A549 treated with ZK216348 at 1 μM for 4 hours (cell line): ENCODE measurements around the gene CSKMT. TPM values are rescaled to one million over a fixed set of nuclear protein-coding genes. Genes with fewer than 3 reads are reported as not detected.

ENCODE experiments used
- total RNA-seq: library from RNA; stranded (reverse); fragments of 200-300 nt; extraction: Qiagen RNA extraction; gene quantifications from 5 replicates; pipeline ENCODE4 v1.2.3, GENCODE V29; 2022; ENCODE audit warnings: low read depth

CSKMT gene, protein sequence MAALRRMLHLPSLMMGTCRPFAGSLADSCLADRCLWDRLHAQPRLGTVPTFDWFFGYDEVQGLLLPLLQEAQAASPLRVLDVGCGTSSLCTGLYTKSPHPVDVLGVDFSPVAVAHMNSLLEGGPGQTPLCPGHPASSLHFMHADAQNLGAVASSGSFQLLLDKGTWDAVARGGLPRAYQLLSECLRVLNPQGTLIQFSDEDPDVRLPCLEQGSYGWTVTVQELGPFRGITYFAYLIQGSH
- 5.8 to 16.2 TPM (median 12.6 TPM) in 5 replicates for total RNA-seq

DNA sequence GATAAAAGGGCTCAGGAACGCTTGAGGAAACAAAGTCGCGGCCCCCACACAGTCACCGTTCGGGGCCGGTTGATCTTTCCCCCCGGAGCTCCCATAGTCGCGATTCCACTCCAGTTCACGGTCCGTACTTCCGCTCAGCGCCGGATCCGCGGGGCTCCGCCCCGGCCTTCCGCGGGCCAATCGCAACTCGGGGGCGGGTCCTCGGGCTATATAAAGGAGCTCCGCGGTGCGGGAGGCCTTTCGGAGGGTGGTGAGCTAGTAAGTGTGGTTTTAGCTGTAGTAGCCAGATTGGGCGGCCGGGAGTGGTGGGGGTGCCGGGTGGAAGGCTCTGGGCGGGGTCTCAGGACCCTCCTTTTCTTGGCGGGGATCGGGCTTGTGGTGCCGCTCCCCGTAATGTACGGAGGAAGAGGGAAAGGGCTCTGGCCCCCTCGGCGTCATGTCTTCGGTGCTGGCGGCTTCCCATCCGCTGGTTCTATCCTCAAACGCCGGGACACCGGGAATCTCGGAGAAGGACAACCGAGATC is at the start of gene CSKMT, which contains the start of gene C11orf98:
Gene CSKMT (plus strand): TSS at position 238 of the 524 bp plus-strand sequence. CDS start 568 bp downstream, outside the sequence.
Gene C11orf98 (minus strand): TSS at position 136 of the 524 bp plus-strand sequence. CDS start 41 bp downstream, at position 95.

DNA sequence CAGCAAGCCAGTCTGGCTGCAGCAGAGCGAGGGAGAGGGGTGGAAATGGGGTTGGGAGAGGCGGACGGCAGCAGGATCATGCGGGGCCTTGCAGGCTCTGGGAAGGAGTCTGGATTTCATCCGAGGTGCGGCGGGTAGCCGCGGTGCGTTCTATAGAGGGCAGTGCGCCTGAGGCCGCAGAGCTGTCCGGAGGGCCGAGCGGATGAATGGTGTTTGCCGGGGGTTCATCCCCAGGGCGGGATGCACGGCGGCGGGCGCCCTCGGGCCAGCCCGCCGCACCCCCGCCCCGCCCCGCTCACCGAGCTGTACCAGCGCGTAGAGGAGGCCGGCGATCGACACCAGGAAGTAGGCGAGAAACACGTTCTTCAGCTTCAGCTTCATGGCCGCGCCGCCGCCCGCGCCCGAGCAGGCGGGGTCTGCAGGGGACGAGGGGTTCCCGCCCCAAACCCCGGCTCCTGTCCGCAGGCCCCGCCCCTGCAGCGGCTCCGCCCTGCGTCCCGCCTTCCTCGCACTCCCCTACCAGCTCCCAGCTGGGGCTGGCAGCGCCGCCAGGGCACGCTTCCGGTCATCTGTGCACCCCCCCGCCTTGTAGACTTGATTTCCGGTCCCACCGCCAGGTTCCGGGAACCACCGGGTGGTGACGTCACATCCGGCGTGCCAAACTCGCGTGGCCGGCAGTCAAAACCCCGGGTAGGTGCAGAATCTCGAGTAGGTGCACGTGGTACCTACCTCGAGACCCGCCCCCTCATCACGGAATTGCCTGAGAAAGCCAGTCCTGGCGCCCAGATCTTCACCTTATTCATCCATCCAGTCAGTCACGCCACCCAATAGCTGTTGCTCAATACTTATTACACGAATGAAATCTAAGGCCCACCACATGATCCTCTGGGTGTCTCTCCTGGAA is 43.3 kb upstream of the CSKMT start, which contains the start of gene B3GAT3:
Gene B3GAT3 (minus strand): TSS at position 420 of the 904 bp plus-strand sequence. CDS start 39 bp downstream, at position 381.

DNA sequence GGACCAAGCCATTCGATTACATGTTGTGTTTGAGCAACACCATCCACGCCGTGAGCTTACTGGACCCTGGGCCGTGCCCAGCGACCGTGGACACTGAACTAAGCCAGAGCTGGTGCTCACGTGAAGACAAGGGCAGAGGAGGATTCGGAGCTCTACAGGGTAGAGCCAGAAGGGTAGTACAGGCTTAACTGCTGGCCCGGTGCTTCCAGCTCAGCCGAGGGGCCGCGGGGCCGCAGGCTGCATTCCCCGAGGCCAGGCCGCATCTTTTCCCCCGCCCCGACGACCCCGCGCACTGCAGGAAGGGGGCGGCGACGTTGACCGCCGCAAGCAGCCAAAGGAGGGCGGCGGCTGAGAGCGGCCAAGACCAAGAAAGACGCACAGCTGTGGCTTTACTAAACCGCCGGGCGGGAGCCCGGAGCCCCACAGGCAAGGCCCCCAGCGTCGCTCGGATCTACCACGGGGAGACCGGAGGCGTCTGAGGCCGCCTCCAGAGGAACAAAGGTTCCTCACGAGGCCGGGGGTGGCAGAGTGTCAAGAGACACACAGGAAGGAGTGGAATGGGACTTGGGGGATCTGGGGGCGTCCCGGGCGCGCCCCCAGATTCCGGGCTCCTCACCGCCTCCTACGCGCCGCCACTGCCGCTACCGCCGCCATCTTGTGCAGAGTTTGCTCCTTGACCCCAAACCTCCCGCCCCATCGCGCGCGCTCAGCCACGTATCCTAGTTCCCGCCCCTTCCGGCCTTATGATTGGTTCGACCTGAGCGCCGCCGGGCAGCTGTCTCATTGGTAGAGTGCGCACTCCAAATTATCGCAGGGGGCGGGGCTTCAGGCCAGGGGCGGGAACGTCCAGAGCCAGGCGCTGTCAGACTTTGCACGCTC is 18.9 kb upstream of the CSKMT start, which contains the start of gene GANAB:
Gene GANAB (minus strand): TSS at position 668 of the 879 bp plus-strand sequence. CDS start 14 bp downstream, at position 654.

GRCh38 chr11:62671608-62672389 is 6.7 kb downstream of the CSKMT start, which contains the start of the genes LBHD1 and UQCC3:
LBHD1 (minus strand) TSS chr11:62672267; CDS start chr11:62670031, 2,236 bp downstream.
UQCC3 (plus strand) TSS chr11:62671673; CDS start chr11:62671746, 73 bp downstream.

DNA sequence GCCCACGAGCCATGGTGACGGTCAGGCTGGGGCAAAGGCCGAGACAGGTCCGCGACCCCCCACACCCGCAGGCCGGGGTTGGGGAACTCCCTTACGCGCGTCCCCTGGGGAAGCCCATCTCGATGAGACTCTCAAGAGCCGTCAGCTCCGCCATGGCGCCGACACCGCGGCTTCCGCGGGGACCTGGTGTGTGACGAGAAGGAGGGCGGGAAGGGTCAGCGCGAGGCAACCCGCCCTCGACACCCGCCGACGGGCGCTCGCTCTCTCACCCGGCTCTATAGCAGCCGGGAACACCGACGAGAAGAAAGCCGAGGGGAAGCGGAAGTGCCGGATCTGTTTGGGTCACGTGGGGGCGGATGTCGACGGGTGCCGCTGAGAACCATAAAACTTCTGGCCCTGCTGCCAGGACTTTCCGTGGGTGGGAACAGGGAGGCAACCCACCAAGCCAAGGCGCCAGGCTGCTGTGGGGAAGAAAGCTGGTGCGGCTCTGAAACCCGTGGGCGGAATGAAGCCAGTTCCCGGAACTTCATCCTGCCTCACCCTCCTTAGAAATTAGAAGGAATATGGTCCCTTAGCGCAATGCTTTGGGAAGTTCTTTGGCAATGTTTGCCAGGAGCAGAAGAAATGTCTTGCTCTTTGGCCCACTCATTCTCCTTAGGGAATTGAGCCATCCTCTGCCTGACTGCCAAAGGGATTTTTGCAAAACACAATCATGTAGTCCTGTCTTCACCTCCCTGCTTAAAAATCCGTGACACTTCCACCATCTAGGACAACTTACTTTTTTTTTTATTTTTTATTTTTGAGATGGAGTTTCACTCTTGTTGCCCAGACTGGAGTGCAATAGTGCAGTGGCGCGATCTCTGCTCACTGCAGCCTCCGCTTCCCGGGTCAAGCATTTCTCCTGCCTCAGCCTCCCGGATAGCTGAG is 13.9 kb downstream of the CSKMT start, which contains the start of gene UBXN1:
Gene UBXN1 (minus strand): TSS at position 304 of the 927 bp plus-strand sequence. CDS start 150 bp downstream, at position 154.

DNA sequence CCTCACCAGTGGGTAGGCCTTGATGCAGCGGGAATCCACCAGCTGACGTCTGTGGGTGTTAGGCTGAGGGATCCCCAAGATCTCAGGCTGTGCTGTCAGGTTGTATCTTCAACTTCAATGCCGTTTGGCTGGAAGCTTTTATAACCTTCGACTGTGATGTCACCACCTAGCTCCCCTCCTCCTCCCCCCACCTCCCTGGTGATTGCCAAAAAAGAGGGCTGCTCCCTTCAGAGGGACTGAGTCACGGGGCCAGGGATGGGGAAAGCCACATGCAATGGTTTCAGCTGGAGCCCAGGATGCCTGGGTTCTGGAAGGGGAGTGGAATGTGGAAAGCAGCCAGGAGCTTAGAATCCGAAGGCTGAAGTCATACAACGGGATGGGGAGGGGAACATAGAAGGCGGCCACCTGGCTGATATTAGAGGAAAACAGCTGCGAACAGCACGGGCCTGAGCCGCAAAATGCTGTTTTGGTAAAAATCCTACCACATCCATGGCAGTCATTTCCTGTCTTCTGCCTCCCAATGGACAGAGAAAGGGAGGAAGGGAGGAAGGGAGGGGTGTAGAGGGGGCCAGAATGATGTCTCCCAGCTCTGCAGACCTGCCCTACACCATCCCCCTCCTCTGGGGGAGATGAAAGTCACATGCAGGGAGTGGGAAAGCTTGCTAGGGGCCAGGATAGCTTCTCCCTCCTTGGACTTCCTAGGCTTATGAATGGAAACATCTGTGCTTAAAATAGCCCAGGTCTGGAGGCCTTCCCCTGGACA is 24.5 kb downstream of the CSKMT start, which contains the start of gene LRRN4CL:
Gene LRRN4CL (minus strand): TSS at position 110 of the 763 bp plus-strand sequence. CDS start 1,022 bp downstream, outside the sequence.

GRCh38 chr11:62707277-62707861 is 42.3 kb downstream of the CSKMT start, which contains the start of the genes BSCL2 and GNG3:
BSCL2 (minus strand) TSS chr11:62707424; CDS start chr11:62707195, 229 bp downstream.
GNG3 (plus strand) TSS chr11:62707676; CDS start chr11:62708296, 620 bp downstream.

Other genes starting within 250 kb of the CSKMT start
- not detected in 5 replicates for gene SCGB1A1, start 246.3 kb upstream of the CSKMT start, total RNA-seq
- 237 to 338 TPM (median 298 TPM) in 5 replicates for gene AHNAK, start 118.5 kb upstream of the CSKMT start, total RNA-seq
- gene EEF1G, start 91.4 kb upstream of the CSKMT start, total RNA-seq = 1,887 to 2,053 TPM (median 2,011 TPM) in 5 replicates
- gene TUT1, start 73.8 kb upstream of the CSKMT start, total RNA-seq = 7.8 to 17.7 TPM (median 15.1 TPM) in 5 replicates
- gene MTA2, start 63.4 kb upstream of the CSKMT start, total RNA-seq = 77.4 to 91.6 TPM (median 86.2 TPM) in 5 replicates
- 13.5 to 30.1 TPM (median 26.2 TPM) in 5 replicates for gene EML3, start 52.5 kb upstream of the CSKMT start, total RNA-seq
- 3.5 to 4.8 TPM (median 4.4 TPM) in 5 replicates for gene ROM1, start 52.1 kb upstream of the CSKMT start, total RNA-seq
- 30.1 to 56.7 TPM (median 52.1 TPM) in 5 replicates for gene B3GAT3, start 43.3 kb upstream of the CSKMT start, total RNA-seq
- 200 to 293 TPM (median 267 TPM) in 5 replicates for gene GANAB, start 18.7 kb upstream of the CSKMT start, total RNA-seq
- gene INTS5, start 12.0 kb upstream of the CSKMT start, total RNA-seq = 12.9 to 22.4 TPM (median 21.3 TPM) in 5 replicates
- gene C11orf98, start 102 bp upstream of the CSKMT start, total RNA-seq = 124 to 164 TPM (median 134 TPM) in 5 replicates
- 25.4 to 39.4 TPM (median 34.5 TPM) in 5 replicates for gene UQCC3, start 6.4 kb downstream of the CSKMT start, total RNA-seq
- gene LBHD1, start 7.0 kb downstream of the CSKMT start, total RNA-seq = 4.8 to 5.3 TPM (median 5.0 TPM) in 5 replicates
- 89.4 to 131 TPM (median 123 TPM) in 5 replicates for gene UBXN1, start 13.8 kb downstream of the CSKMT start, total RNA-seq
- gene LRRN4CL, start 24.2 kb downstream of the CSKMT start, total RNA-seq = 0.09 to 0.25 TPM (median 0.14 TPM) in 3 of 5 replicates, not detected in the others
- 49.0 to 86.5 TPM (median 71.5 TPM) in 5 replicates for gene BSCL2, start 42.1 kb downstream of the CSKMT start, total RNA-seq
- not detected in 5 replicates for gene GNG3, start 42.4 kb downstream of the CSKMT start, total RNA-seq
- gene HNRNPUL2, start 62.1 kb downstream of the CSKMT start, total RNA-seq = 40.2 to 45.6 TPM (median 42.8 TPM) in 5 replicates
- 30.4 to 34.7 TPM (median 33.1 TPM) in 5 replicates for gene TTC9C, start 63.2 kb downstream of the CSKMT start, total RNA-seq
- 1.1 to 1.8 TPM (median 1.6 TPM) in 5 replicates for gene ZBTB3, start 88.8 kb downstream of the CSKMT start, total RNA-seq
- gene POLR2G, start 96.3 kb downstream of the CSKMT start, total RNA-seq = 170 to 201 TPM (median 175 TPM) in 5 replicates
- gene TAF6L, start 106.1 kb downstream of the CSKMT start, total RNA-seq = 11.3 to 18.0 TPM (median 15.4 TPM) in 5 replicates
- 53.3 to 97.0 TPM (median 86.6 TPM) in 5 replicates for gene TMEM179B, start 122.1 kb downstream of the CSKMT start, total RNA-seq
- gene TMEM223, start 126.7 kb downstream of the CSKMT start, total RNA-seq = 16.2 to 32.5 TPM (median 26.9 TPM) in 5 replicates
- gene NXF1, start 140.1 kb downstream of the CSKMT start, total RNA-seq = 39.8 to 58.2 TPM (median 53.4 TPM) in 5 replicates
- 19.1 to 25.0 TPM (median 24.7 TPM) in 5 replicates for gene STX5, start 166.7 kb downstream of the CSKMT start, total RNA-seq
- gene TEX54, start 167.5 kb downstream of the CSKMT start, total RNA-seq = not detected in 5 replicates
- gene WDR74, start 174.3 kb downstream of the CSKMT start, total RNA-seq = 61.5 to 84.6 TPM (median 81.8 TPM) in 5 replicates
- gene SLC3A2, start 215.6 kb downstream of the CSKMT start, total RNA-seq = 846 to 1,034 TPM (median 998 TPM) in 5 replicates